ENCODE results near the gene ERBB4. TPM values are rescaled to one million over a fixed set of nuclear protein-coding genes. Genes with fewer than 3 reads are reported as not detected.

ERBB4 gene
- polyA plus RNA-seq, 2 of the 4 experiments (the other 2 are of a cell fraction), result not detected

DNA sequence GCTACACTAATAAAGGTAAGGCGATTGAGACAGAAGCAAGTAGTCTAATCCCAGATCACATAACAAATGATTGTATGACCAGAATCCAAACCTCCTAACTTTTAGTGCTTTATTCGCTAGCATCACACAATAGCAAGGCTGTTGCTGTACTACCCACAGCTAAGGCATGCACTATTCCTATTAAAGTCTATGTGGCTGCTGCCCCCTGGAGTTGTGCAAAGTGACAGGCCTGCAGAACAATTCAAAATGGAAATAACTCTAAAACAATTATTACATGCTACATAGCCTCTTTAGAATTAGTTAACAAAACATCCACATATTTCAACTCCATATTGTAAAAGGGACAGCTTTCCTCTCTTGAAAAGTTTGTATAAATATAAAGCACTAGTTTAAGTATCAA lies 6.0 kb downstream of the ERBB4 start:
- ATAC-seq (no peak), DNase-seq (ENCODE audit: low read depth in 1 of 2, low spot score in 1 of 2) (no peak), FAIRE-seq (no peak)
- ChIA-PET CTCF (interaction anchor here (0.5 kb wide), 1 partner anchor 831 kb away, joined by 4 read pairs; no protein-coding TSS in a partner anchor), POLR2A (no interaction called here)
- no peak overlapping the region for H3K4me2 ChIP-seq
- no peaks in the 10 kb centered on the region for H3K9me3 ChIP-seq
- H3K4me3 ChIP-seq, result no peak overlapping the region
- TF ChIP-seq EP300 (IDR thresholded peaks at IDR 0.05) (no peak), POLR2A (IDR thresholded peaks at IDR 0.05; ENCODE audit: low read length) (no peak), CHD2 (IDR thresholded peaks at IDR 0.05; ENCODE audit: low read length, partially characterized antibody) (no peak), HMGXB4 (CRISPR knock-in tag; IDR thresholded peaks at IDR 0.05; ENCODE audit: borderline replicate concordance) (no peak), JUN (IDR thresholded peaks at IDR 0.05) (no peak), POLR2AphosphoS2 (conservative IDR thresholded peaks at IDR 0.05; ENCODE audit: low read length) (no peak), RCOR1 (IDR thresholded peaks at IDR 0.05; ENCODE audit: low read depth, low read length) (no peak), GATA3 (IDR thresholded peaks at IDR 0.05; ENCODE audit: borderline replicate concordance) (no peak)
- H3K4me1 ChIP-seq, result peaks cover 6% of the 10 kb centered on the region; the same call in 2 of the 3 replicates
- WGBS (ENCODE audit: missing lambda C conversion rate), result 55% methylated on average over 2 of the region's 2 CpGs
- H3K27ac ChIP-seq, result no peak overlapping the region

DNA sequence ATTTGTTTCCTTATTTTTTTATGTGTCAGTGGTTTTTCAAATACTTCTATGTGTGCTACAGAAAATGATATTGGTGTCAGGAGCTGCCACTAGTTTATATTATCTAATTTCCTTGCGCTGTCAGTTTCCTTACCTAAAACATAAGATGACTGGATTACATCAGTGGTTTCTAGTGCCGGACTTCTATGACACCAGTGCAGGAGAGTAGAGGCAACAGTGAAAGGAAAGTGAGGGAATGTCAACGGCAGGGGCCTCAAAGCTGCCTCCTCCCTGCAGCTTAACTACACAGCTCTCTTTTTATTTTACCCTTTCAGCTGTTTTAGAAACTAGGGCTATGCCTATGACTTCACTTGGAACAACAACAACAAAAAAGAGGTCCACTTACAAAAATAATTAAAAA lies 6.5 kb downstream of the ERBB4 start:
- ATAC-seq (no peak), FAIRE-seq (no peak), DNase-seq (ENCODE audit: low read depth in 1 of 2, low spot score in 1 of 2) (no peak)
- POLR2A ChIA-PET, result no interaction called here
- no peaks in the 10 kb centered on the region for H3K9me3 ChIP-seq
- no peak overlapping the region for H3K4me2 ChIP-seq
- no peak overlapping the region for H3K4me3 ChIP-seq
- CTCF ChIA-PET, result interaction anchor here (0.5 kb wide), 1 partner anchor 831 kb away, joined by 4 read pairs; no protein-coding TSS in a partner anchor
- TF ChIP-seq KDM1A (IDR thresholded peaks at IDR 0.05; ENCODE audit: low read depth) (no peak), FOSL2 (IDR thresholded peaks at IDR 0.05) (no peak), FOSL2 (CRISPR knock-in tag; IDR thresholded peaks at IDR 0.05) (no peak), KDM5A (IDR thresholded peaks at IDR 0.05) (no peak), HEYL (CRISPR knock-in tag; IDR thresholded peaks at IDR 0.05) (no peak), BHLHE40 (IDR thresholded peaks at IDR 0.05; ENCODE audit: low read depth, low read length) (no peak), ESRRA (IDR thresholded peaks at IDR 0.05; ENCODE audit: borderline replicate concordance, low read length) (no peak), FOXS1 (CRISPR knock-in tag; IDR thresholded peaks at IDR 0.05) (no peak), RCOR1 (IDR thresholded peaks at IDR 0.05; ENCODE audit: low read depth, low read length) (no peak), CHD2 (IDR thresholded peaks at IDR 0.05; ENCODE audit: low read length, partially characterized antibody) (no peak), HOXA7 (CRISPR knock-in tag; IDR thresholded peaks at IDR 0.05) (no peak), MAZ (IDR thresholded peaks at IDR 0.05; ENCODE audit: borderline replicate concordance, low read depth, low read length) (no peak), JUN (IDR thresholded peaks at IDR 0.05) (no peak), RAD21 (conservative IDR thresholded peaks at IDR 0.05 in 1 of 2, IDR thresholded peaks at IDR 0.05 in 1 of 2) (no peak), HMGXB4 (CRISPR knock-in tag; IDR thresholded peaks at IDR 0.05; ENCODE audit: borderline replicate concordance) (no peak), NFE2L2 (conservative IDR thresholded peaks at IDR 0.05; ENCODE audit: low read length) (no peak), PHF8 (IDR thresholded peaks at IDR 0.05; ENCODE audit: borderline replicate concordance, low read depth) (no peak), MAFK (IDR thresholded peaks at IDR 0.05; ENCODE audit: partially characterized antibody) (no peak), RARB (CRISPR knock-in tag; IDR thresholded peaks at IDR 0.05) (no peak), TFCP2L1 (CRISPR knock-in tag; IDR thresholded peaks at IDR 0.05) (no peak)
- TF ChIP-seq, protein P1, sequence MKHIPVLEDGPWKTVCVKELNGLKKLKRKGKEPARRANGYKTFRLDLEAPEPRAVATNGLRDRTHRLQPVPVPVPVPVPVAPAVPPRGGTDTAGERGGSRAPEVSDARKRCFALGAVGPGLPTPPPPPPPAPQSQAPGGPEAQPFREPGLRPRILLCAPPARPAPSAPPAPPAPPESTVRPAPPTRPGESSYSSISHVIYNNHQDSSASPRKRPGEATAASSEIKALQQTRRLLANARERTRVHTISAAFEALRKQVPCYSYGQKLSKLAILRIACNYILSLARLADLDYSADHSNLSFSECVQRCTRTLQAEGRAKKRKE (CRISPR knock-in tag; IDR thresholded peaks at IDR 0.05; ENCODE audit: low read depth), result no peak
- H3K27ac ChIP-seq, result no peak overlapping the region
- H3K4me1 ChIP-seq, result peaks cover under 1% of the 10 kb centered on the region; the same call in 1 of the 3 replicates
- WGBS (ENCODE audit: missing lambda C conversion rate), result 71% methylated on average over 3 of the region's 3 CpGs
